ENCODE measurements around the gene LZTR1. TPM values are rescaled to one million over a fixed set of nuclear protein-coding genes. Genes with fewer than 3 reads are reported as not detected.

LZTR1 gene
- total RNA-seq, 1 donor from 2014 or later: 21.9 TPM

GRCh38 chr22:20964090-20964798, 17.9 kb upstream of the LZTR1 start:
- Histone ChIP-seq H3K27ac (no peak overlapping the region), H4K20me1 (ENCODE audit: low read depth) (no peaks in the 10 kb centered on the region), H3K79me2 (ENCODE audit: low read depth) (no peaks in the 10 kb centered on the region), H3K36me3 (no peaks in the 10 kb centered on the region), H3F3A (ENCODE audit: low read depth) (peaks cover 40% of the 10 kb centered on the region), H3K4me1 (peaks cover 33% of the 10 kb centered on the region), H3K4me2 (peak overlapping the region; percentile 96), H3K9me3 (ENCODE audit: low read depth) (no peaks in the 10 kb centered on the region), H3K4me3 (peak overlapping the region; percentile 58), H3K9ac (no peak overlapping the region), H2AFZ (replicated peaks) (no peak overlapping the region), H3K27me3 (peaks cover 35% of the 10 kb centered on the region)
- H3K4me3 Mint-ChIP-seq: peak overlapping the region; percentile 84
- H3K36me3 Mint-ChIP-seq: no peaks in the 10 kb centered on the region
- TF ChIP-seq EZH2 (IDR thresholded peaks at IDR 0.05): peak; percentile 29
- TF ChIP-seq CTCF (IDR thresholded peaks at IDR 0.05): no peak
- peaks cover 28% of the 10 kb centered on the region for H3K4me1 Mint-ChIP-seq
- H3K9me3 Mint-ChIP-seq: no peaks in the 10 kb centered on the region
- no peak overlapping the region for H3K27ac Mint-ChIP-seq
- no peak for DNase-seq (ENCODE audit: low spot score)
- peaks cover 21% of the 10 kb centered on the region for H3K27me3 Mint-ChIP-seq (ENCODE audit: insufficient read depth, low read depth)

GRCh38 chr22:20964799-20965103, 17.3 kb upstream of the LZTR1 start:
- no peak for DNase-seq (ENCODE audit: low spot score)
- no peaks in the 10 kb centered on the region for H3K9me3 ChIP-seq (ENCODE audit: low read depth)
- H3K27me3 Mint-ChIP-seq (ENCODE audit: insufficient read depth, low read depth): peaks cover 21% of the 10 kb centered on the region

GRCh38 chr22:20965104-20965887, 16.8 kb upstream of the LZTR1 start:
- Histone ChIP-seq H3K4me2 (peak overlapping the region; percentile 96), H2AFZ (replicated peaks) (peak overlapping the region; percentile 97), H3K9me3 (ENCODE audit: low read depth) (no peaks in the 10 kb centered on the region), H3K36me3 (no peaks in the 10 kb centered on the region), H3K4me3 (peak overlapping the region; percentile 58), H3K27me3 (peaks cover 35% of the 10 kb centered on the region), H3K27ac (no peak overlapping the region), H3K9ac (no peak overlapping the region), H4K20me1 (ENCODE audit: low read depth) (no peaks in the 10 kb centered on the region), H3K79me2 (ENCODE audit: low read depth) (no peaks in the 10 kb centered on the region), H3F3A (ENCODE audit: low read depth) (peaks cover 48% of the 10 kb centered on the region), H3K4me1 (peaks cover 33% of the 10 kb centered on the region)
- Mint-ChIP-seq H3K4me1 (peaks cover 26% of the 10 kb centered on the region), H3K9me3 (no peaks in the 10 kb centered on the region), H3K4me3 (peak overlapping the region; percentile 60), H3K27ac (no peak overlapping the region), H3K36me3 (no peaks in the 10 kb centered on the region), H3K27me3 (ENCODE audit: insufficient read depth, low read depth) (peaks cover 26% of the 10 kb centered on the region)
- TF ChIP-seq EZH2phosphoT487 (IDR thresholded peaks at IDR 0.05): no peak
- TF ChIP-seq EZH2 (IDR thresholded peaks at IDR 0.05): peak; percentile 43
- peak; percentile 57 for DNase-seq (ENCODE audit: low spot score)

More at GRCh38 chr22:20964799-20965103, 17.3 kb upstream of the LZTR1 start:
- no peak overlapping the region for H3K27ac ChIP-seq
- no peak overlapping the region for H2AFZ ChIP-seq (replicated peaks)
- H3K4me3 ChIP-seq: peak overlapping the region; percentile 58
- H4K20me1 ChIP-seq (ENCODE audit: low read depth): no peaks in the 10 kb centered on the region
- Mint-ChIP-seq H3K27ac (no peak overlapping the region), H3K36me3 (no peaks in the 10 kb centered on the region), H3K9me3 (no peaks in the 10 kb centered on the region), H3K4me1 (peaks cover 28% of the 10 kb centered on the region), H3K4me3 (peak overlapping the region; percentile 84)
- H3K9ac ChIP-seq: no peak overlapping the region
- TF ChIP-seq CTCF (IDR thresholded peaks at IDR 0.05): no peak
- TF ChIP-seq EZH2phosphoT487 (IDR thresholded peaks at IDR 0.05): no peak
- no peak for TF ChIP-seq EZH2 (IDR thresholded peaks at IDR 0.05)
- H3K4me1 ChIP-seq: peaks cover 33% of the 10 kb centered on the region
- peaks cover 35% of the 10 kb centered on the region for H3K27me3 ChIP-seq
- peaks cover 42% of the 10 kb centered on the region for H3F3A ChIP-seq (ENCODE audit: low read depth)
- peak overlapping the region; percentile 96 for H3K4me2 ChIP-seq
- H3K36me3 ChIP-seq: no peaks in the 10 kb centered on the region
- H3K79me2 ChIP-seq (ENCODE audit: low read depth): no peaks in the 10 kb centered on the region
